HepG2 (cell line): Measurements from ENCODE around the gene MCM3. TPM values are rescaled to one million over a fixed set of nuclear protein-coding genes. Genes with fewer than 3 reads are reported as not detected.

ENCODE experiments used
- ATRX ChIP-seq: sonication (generic); formaldehyde crosslinking; IDR thresholded peaks from 2 replicates; pipeline ENCODE4 v1.4.0; 2020; ENCODE audit warnings: missing genetic modification reagents, borderline replicate concordance
- IRF1 ChIP-seq: sonication (generic); formaldehyde crosslinking; IDR thresholded peaks from 2 replicates; pipeline ENCODE4 v1.4.0; 2020; ENCODE audit warnings: low read depth, mild to moderate bottlenecking, missing genetic modification reagents
- ISL2 ChIP-seq: sonication (generic); formaldehyde crosslinking; IDR thresholded peaks from 2 replicates; pipeline ENCODE4 v1.5.0; 2020; ENCODE audit warnings: missing genetic modification reagents
- KMT2A ChIP-seq: sonication (generic); formaldehyde crosslinking; IDR thresholded peaks from 2 replicates; pipeline ENCODE4 v1.4.0; 2020; ENCODE audit warnings: missing genetic modification reagents
- NFE2L2 ChIP-seq: fragments of 150-350 bp; IDR thresholded peaks from 2 replicates; pipeline ENCODE4 v1.6.1; 2014; ENCODE audit warnings: low read length
- NFKB2 ChIP-seq: sonication (generic); formaldehyde crosslinking; IDR thresholded peaks from 2 replicates; pipeline ENCODE4 v1.4.0; 2020; ENCODE audit warnings: missing genetic modification reagents, borderline replicate concordance
- NR2F1 ChIP-seq, 2 experiments: fragments of 450-650 bp in 1 of 2; formaldehyde crosslinking in 1 of 2; IDR thresholded peaks; 2 replicates each; pipeline versions ENCODE4 v1.5.0 to v1.6.1; 2016 to 2020; ENCODE audit warnings: mild to moderate bottlenecking in 1 of 2, missing compliant biosample characterization in 1 of 2, missing genetic modification reagents in 1 of 2, moderate library complexity in 1 of 2
- SMC3 ChIP-seq: IDR thresholded peaks from 2 replicates; pipeline ENCODE4 v1.6.1; 2011; ENCODE audit warnings: low read length, improper control_type of control experiment
- XRCC5 ChIP-seq: fragments of 200-400 bp; formaldehyde crosslinking; optimal IDR thresholded peaks from 2 replicates; pipeline ENCODE3; 2017; ENCODE audit warnings: mild to moderate bottlenecking, low read length
- ZMYM2 ChIP-seq: sonication (generic); formaldehyde crosslinking; IDR thresholded peaks from 2 replicates; pipeline ENCODE4 v1.8.0; 2022; ENCODE audit warnings: mild to moderate bottlenecking, missing genetic modification reagents
- ZNF44 ChIP-seq: sonication (generic); formaldehyde crosslinking; IDR thresholded peaks from 2 replicates; pipeline ENCODE4 v1.5.1; 2020; ENCODE audit warnings: mild to moderate bottlenecking, missing genetic modification reagents
- ZNF501 ChIP-seq: sonication (generic); formaldehyde crosslinking; IDR thresholded peaks from 2 replicates; pipeline ENCODE4 v1.5.1; 2020; ENCODE audit warnings: mild to moderate bottlenecking, moderate library complexity, missing genetic modification reagents
- ZNF512 ChIP-seq: sonication (generic); formaldehyde crosslinking; IDR thresholded peaks from 2 replicates; pipeline ENCODE4 v1.4.0; 2020; ENCODE audit warnings: mild to moderate bottlenecking, missing genetic modification reagents
- ZNF615 ChIP-seq: sonication (generic); formaldehyde crosslinking; IDR thresholded peaks from 2 replicates; pipeline ENCODE4 v1.5.0; 2020; ENCODE audit warnings: mild to moderate bottlenecking, missing genetic modification reagents, borderline replicate concordance
- ZNF646 ChIP-seq: sonication (generic); formaldehyde crosslinking; IDR thresholded peaks from 2 replicates; pipeline ENCODE4 v1.9.0; 2021; ENCODE audit warnings: mild to moderate bottlenecking, missing genetic modification reagents
- ZNF770 ChIP-seq: sonication (generic); formaldehyde crosslinking; IDR thresholded peaks from 2 replicates; pipeline ENCODE4 v1.5.0; 2020; ENCODE audit warnings: mild to moderate bottlenecking, missing genetic modification reagents
- ZNF781 ChIP-seq: sonication (generic); formaldehyde crosslinking; IDR thresholded peaks from 2 replicates; pipeline ENCODE4 v1.5.1; 2020; ENCODE audit warnings: borderline replicate concordance, mild to moderate bottlenecking, missing genetic modification reagents; ENCODE audit errors: not compliant biosample characterization
- polyA plus RNA-seq, 8 experiments: library from polyadenylated mRNA; depleted of rRNA in 3 of 8; stranded (reverse) in 7 of 8; unstranded in 1 of 8; fragments of >200 nt; fragmentation: Illumina TruSeq in 4 of 8; extraction: Trizol in 4 of 8; gene quantifications; 2 replicates each; pipeline versions ENCODE4 v1.2.1 to v1.2.3, GENCODE V29; 2011 to 2016; ENCODE audit warnings: low read depth in 4 of 8, missing spikeins in 1 of 8, mixed read lengths in 1 of 8; ENCODE audit not compliant: insufficient read depth in 1 of 8
- total RNA-seq, 5 experiments: library from RNA; depleted of rRNA; stranded (reverse); fragments of >200 nt; fragmentation: Illumina TruSeq; extraction: Trizol; gene quantifications; 2 replicates each; pipeline ENCODE4 v1.2.3, GENCODE V29; 2016; ENCODE audit warnings: low read depth in 1 of 5

The MCM3 gene
- total and polyA plus RNA-seq, 2 of the 13 experiments (the other 11 are each of a cell fraction or from before 2014, with no cell fraction given), result 164 to 288 TPM

GRCh38 chr6:52325695-52326471, 41.3 kb upstream of the MCM3 start (continued):
- TF ChIP-seq ZNF770 (CRISPR knock-in tag) (peak; percentile 88), ZNF781 (CRISPR knock-in tag) (no peak), ZNF615 (CRISPR knock-in tag) (0 out of 2 replicates have a peak, but pooled peaks have one; percentile 6), NFE2L2 (no peak), XRCC5 (no peak), ZMYM2 (CRISPR knock-in tag) (peak; percentile 84), ZNF646 (CRISPR knock-in tag) (no peak; the same call in 1 of the 2 replicates), KMT2A (peak; percentile 77; the same call in 1 of the 2 replicates), ZNF501 (CRISPR knock-in tag) (peak; percentile 81), NR2F1 (CRISPR knock-in tag; IDR thresholded peaks at IDR 0.05) (no peak), ZNF512 (CRISPR knock-in tag) (no peak), NFKB2 (CRISPR knock-in tag) (no peak), ATRX (CRISPR knock-in tag) (no peak), ZNF44 (CRISPR knock-in tag) (no peak), SMC3 (no peak), IRF1 (no peak), ISL2 (peak; percentile 92)
